Measurements from ENCODE around the gene ACBD7.

The ACBD7 gene

DNA sequence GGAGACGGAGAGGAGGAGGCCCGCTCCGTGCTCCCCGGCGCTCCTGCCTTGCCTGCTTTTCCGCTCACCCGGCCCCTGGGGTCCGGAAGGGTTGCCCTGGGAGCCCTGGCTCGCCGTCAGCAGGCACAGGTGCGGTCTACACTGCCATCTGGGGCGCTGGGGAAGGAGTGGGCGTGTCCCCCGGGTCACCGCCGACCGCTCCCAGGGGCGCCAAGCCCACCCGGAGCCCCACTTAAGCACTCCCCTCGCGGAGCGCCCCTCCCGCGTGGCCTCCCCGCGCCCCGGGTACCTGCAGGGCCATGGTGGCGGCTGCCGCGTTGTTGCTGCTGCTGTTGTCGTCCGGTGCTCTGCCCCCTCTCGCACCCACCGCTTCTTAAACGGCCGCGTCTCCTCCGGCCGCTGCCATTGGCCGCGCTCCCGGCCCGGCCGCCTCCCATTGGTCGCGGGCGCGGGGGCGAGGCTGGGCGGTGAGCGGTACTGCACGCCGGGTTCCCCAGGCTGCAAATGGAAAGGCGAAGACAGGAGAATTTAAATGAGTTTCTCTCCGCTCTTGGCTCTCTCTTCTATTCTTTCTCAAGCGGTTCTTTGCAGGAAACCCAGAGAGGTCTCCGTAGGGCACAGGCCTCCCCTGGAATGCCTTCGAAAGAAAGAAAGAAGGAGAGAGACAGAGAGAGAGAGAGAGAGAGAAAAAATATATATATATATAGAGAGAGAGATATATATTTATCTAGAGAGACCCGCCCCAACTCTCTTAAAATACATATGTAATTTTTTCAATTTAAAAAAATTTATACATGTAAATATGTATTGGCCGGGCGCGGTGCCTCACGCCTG, at the start of gene ACBD7:
ACBD7 (minus strand) TSS at position 349 of the 834 bp plus-strand sequence; CDS start at position 301, 48 bp downstream.
- DNase-seq (ENCODE audit: low read depth) = peak; percentile 64

DNA sequence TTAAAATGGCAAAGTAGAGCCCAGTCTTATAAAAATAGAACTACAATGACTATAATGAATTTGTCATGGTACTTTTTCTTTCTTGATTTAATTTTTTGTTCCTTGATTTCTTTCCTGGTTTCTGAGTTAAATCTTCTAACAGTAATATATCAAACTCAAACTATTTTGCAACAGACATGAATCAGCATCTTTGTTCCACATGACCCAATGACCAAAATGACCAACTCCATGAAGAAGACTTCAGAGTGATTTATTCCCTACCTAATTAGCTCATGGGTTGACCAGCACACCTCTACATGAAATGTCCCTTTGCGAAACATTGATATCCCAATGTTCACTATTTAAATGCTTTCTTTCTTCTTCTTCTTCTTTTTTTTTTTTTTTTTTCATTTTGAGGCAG, 49.1 kb upstream of the ACBD7 start:
- no peak for DNase-seq (ENCODE audit: low read depth)

DNA sequence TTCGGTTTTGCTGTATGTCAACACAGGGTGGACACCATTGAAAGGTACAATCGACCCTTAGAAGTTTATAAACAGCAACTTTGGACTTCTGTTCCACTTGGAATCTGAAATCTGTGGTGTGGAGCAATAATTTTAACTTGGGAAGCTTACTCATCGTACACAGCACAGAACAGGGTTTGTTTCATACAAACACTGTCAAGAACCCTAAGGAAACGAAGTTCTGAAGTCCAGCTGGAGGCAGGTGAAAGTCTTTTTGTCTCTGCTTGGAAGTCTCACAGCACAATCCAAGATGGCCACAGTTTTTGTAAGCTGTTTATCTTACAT, 48.4 kb upstream of the ACBD7 start:
- DNase-seq (ENCODE audit: low read depth) = no peak

DNA sequence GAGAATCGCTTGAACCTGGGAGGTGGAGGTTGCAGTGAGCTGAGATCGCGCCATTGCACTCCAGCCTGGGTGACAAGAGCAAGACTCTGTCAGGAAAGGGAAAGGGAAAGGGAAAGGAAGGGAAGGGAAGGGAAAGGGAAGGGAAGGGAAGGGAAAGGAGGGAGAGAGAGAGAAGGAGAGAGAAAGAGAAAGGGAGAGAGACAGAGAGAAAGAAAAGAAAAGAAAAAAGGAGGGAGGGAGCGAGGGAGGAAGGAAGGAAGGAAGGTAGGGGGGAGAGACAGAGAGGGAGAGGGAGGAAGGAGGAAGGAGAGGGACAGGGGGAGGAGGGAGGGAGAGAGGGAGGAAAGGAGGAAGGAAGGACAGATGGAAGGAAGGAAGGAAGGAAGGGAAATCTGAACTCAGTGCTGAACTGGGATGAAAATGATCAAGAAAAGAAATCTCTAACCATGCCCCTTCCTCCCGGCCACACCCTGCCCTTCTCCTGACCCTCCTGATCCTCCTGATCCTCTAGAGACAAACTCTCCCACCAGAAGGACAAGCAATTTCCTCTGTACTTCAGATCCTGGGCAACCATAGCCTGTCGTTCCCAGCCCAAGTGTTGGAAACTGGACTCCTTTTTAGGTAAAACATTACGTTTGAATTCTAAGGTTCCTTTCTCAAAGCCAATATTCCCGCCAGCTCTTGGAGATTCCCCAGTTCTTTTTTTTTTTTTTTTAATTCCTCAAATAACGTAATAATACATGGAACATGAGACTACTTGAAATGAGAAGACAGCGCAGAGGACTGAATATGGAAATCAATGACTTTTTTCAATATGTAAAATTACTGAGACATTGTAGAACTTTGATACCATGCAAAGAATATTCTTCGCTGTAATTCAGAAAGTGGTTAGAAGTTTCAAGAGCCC, 47.8 kb upstream of the ACBD7 start:
- no peak for DNase-seq (ENCODE audit: low read depth)

DNA sequence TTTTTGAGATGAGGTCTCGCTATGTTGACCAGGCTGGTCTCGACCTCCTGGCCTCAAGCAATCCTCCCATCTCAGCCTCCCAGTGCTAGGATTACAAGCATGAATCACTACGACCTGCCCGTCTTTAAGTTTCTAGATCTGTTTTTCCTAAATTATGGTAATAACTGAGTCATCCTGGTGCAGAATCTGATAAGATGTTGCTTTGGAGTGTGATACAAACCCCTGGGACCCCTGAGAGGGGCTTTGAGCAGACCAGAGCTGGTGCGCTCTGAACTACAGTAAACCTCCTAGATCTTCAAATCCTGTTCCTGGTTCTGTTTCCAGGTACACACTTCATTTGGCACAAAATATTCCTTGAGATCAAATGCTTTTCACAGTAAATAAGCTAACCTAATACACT, 42.8 kb upstream of the ACBD7 start:
- DNase-seq (ENCODE audit: low read depth) = no peak

DNA sequence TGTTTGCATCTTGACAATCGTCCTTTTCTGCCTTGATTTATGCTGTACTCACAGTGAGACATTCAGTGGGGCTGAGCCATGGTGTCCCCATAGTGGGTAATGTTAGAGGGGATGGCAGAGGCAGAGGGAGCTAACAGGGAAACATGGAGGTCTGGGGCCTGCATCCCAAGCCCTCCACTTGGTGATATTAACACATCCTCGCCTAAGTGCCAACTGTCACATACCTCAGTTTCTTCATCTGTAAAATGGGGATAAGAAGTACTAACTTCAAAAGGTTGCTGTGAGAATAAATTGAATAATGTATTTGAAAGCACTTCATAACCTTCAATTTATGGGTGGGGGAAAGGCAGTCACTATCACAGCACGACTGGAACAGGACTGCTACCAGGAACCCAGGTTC, 36.3 kb upstream of the ACBD7 start:
- DNase-seq (ENCODE audit: low read depth) = no peak

DNA sequence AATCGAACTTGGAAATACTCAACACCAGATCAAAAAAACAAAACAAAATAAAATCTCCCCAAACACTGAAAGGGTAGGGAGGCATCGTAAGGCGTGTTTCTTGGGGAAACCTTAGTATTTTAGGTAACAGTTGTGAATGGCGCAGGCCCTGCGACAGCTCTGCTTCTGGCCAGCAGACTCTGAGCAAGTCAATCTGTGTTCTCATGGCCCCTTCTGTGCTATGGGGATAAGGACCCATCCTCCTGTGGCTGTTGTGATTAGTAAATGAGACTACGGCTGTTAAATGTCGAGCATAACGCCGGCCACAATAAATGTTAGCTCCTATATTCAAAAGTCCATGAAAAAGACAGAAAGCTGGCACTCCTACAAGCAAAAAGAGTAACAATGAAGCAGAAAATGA, 35.6 kb upstream of the ACBD7 start:
- DNase-seq (ENCODE audit: low read depth) = no peak

DNA sequence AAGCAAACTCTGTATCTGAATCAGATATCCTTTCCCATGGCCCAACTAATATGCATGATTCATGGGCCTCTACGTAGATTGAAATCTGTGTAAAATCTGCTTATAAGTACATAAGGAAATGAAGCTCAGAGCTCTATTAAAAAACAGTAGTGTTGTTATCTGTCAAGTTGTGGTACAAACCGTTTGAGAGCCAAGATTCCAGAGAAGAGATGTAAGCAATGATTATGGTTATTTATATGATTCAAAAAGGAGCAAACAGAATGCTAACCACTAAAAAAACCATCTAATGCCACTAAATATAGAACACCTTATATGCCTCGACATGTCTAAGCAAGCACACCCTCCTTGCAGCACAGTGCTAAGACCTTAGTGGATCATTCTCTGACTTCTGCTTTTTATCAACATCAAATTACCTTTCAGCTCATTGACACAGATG, 35.2 kb upstream of the ACBD7 start:
- DNase-seq (ENCODE audit: low read depth) = no peak

DNA sequence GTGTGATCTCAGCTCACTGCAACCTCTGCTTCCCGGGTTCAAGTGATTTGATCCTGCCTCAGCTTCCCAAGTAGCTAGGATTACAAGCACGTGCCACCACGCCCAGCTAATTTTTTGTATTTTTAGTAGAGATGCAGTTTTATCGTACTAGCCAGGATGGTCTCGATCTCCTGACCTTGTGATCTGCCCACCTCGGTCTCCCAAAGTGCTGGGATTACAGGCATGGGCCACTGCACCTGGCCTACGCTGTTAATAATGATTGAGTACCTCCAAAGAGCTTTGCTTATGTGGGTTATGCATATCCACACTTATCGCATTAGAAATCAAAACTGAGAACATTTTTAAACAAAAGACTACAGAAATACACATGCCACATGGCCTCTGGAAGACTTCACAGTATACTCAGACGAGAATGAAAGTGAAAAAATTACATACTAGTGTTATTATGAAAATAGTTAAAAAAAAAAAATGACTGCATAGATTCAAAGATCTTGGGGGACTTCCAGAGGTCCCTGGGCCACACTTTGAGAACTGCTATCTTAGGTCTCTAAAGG, 34.0 kb upstream of the ACBD7 start:
- no peak for DNase-seq (ENCODE audit: low read depth)

DNA sequence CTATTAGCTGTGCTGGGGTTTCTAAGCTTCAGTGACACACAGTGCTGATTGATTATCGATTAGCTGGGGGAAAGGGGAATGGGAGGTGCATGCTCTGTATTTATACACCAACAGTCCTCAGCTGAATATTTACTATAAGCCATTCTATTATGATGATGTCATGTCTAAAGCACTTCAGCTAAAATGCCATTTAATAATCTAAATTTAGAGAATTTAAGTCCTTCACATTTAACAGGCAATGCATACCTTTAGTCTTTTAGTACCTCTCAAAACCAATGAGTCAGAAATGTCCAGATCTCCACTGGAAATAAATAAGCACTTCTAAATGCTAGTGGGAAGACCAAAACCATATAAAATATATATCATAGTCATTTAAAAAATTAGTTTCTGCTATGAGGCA, 33.1 kb upstream of the ACBD7 start:
- no peak for DNase-seq (ENCODE audit: low read depth)

DNA sequence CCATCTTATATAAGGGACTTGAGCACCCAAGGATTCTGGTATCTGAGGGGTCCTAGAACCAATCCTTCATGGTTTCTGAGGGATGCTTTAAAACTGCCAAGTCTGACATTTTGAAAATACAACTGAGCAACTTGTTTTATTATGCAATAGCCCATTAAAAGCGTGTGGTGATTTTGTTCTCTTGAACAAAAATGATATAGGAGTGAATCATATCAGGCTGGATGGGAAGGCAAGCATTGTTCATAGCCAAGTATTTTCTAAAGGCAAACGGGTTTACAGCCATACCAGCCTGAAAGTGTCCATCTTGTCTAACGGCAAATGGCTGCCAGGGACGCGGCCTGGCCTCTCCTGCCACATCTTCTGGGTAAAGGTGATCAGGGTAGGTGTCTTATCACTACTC, 31.9 kb upstream of the ACBD7 start:
- peak; percentile 41 for DNase-seq (ENCODE audit: low read depth)

DNA sequence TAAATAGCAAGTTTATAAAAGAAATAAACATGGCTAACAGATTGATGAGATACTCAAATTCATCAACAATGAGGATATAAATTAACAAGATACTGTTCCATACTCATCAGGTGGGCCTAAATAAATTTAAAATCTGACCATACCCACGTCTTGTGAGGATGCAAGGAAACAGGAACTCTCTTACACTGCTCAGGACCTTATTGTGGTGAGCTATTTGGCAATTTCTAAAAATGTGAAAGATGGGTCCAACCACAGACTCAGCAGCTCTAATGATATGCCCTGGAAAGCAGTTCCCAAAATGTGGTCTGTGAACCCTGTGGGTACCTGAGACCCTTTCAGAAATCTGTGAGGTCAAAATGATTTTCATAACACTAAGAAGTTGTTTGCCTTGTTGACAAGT, 30.0 kb upstream of the ACBD7 start:
- DNase-seq (ENCODE audit: low read depth) = no peak

DNA sequence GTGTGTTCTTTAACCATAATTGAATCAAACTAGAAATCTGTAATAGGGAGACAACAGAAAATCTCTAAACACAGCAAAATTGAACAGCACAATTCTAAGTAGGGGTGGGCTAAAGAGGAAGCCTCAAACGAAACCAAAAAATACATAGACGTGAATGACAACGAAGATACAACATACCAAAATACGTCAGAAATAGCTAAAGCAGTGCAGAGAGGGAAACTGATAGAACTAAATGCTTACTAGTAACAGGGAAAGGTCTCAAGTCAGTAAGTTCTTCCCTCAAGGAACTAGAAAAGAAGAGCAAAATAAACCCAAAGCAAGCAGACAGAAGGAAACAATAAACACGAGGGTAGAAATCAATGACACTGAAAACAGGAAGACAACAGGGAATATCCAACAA, 27.6 kb upstream of the ACBD7 start:
- no peak for DNase-seq (ENCODE audit: low read depth)

DNA sequence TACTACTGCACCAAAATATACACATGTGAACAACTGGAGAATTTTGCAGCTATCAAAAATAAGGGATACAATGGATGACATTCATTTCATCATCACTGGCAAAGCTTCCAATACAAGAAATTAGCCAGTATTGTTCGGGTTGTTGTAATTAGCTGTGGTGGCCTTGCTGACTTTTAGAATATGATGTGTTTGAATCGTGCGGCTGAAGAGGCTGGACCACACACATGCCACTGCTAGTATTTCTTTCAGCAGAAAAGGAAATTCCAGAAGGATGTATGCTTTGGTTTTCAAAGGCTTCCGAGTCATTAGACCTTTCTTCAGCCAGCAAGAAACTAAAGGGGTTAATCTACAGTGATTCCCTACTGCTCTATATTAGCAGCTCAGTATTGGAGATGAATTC, 25.2 kb upstream of the ACBD7 start:
- DNase-seq (ENCODE audit: low read depth) = no peak

DNA sequence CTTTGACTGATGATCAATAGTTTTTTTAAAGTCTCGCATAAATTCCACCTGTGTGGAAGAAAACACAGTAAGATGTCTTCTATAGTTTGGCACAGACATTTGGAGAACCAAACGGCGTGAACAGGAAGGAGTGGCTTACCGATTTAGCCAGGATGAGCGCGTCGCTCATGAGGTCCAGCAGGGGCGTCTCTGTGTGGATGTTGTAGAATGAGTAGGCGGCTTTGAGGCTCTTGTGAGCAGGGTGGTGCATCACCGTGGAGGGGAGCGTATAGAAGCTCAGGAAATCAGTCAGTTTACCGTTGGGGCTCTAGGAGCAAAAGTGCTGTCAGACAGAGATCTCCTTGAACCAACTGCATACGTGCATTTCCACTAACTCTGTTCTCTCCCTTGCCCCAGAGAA, 24.1 kb upstream of the ACBD7 start:
- no peak for DNase-seq (ENCODE audit: low read depth)

DNA sequence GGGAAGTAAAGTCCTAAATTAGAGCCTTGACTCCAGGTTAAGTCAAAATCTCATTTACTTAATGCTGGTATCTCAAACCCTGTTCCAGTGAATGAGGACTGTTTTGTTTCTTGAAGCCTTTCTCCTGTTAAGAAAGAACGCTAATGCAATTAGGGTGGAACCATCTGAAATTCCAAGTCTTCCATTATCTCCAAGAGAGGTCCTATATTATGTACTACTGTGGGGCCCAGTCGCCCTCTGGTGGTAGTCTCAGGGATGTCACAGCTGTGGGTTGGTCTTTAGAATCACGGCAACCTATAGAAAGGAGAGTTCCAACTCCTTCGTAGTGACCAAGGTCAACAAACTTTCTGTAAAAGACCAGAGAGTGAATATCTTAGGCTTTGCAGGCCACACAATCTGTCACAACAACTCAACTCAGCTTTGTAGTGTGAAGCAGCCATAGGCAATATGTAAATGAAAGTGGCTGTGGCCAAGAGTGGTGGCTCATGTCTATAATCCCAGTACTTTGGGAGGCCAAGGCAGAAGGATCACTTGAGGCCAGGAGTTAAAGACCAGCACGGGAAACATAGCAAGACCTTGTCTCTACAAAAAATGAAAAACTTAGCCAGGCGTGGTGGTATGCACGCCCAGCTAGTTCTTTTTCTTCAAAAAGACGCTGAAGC, 17.9 kb upstream of the ACBD7 start:
- no peak for DNase-seq (ENCODE audit: low read depth)

DNA sequence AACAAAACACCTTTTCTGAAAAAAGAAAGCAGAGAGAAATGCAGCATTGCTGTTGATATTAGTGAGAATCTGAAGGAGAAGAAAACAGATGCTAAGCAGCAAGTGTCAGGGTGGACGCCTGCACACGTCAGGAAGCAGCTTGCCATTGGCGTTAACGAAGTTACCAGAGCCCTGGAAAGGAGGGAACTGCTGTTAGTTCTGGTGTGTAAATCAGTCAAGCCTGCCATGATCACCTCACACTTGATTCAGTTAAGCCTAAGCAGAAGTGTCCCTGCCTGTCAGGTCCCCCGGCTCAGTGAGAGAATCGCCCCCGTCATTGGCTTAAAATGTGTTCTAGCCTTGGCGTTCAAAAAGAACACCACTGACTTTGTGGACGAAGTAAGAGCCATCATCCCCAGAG, 14.9 kb upstream of the ACBD7 start:
- no peak for DNase-seq (ENCODE audit: low read depth)

DNA sequence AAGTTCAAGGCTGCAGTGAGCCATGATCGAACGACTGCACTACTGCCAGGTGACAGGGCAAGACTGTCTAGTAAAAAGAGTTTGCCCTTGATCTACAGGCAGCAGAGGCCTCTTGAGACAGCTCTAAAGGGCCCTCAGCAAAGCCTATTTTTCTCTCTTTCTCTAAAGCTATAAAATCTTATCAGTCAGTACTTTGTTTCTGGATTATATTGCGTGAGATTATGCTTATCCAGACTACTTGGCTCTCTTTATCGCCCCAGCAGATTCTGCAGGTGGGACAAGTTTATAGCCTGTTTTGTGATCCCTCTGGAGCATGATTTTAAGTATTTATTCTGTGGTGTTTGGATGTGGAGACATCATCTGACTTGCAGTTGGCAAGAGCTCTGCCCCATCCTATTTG, 11.3 kb upstream of the ACBD7 start:
- no peak for DNase-seq (ENCODE audit: low read depth)

DNA sequence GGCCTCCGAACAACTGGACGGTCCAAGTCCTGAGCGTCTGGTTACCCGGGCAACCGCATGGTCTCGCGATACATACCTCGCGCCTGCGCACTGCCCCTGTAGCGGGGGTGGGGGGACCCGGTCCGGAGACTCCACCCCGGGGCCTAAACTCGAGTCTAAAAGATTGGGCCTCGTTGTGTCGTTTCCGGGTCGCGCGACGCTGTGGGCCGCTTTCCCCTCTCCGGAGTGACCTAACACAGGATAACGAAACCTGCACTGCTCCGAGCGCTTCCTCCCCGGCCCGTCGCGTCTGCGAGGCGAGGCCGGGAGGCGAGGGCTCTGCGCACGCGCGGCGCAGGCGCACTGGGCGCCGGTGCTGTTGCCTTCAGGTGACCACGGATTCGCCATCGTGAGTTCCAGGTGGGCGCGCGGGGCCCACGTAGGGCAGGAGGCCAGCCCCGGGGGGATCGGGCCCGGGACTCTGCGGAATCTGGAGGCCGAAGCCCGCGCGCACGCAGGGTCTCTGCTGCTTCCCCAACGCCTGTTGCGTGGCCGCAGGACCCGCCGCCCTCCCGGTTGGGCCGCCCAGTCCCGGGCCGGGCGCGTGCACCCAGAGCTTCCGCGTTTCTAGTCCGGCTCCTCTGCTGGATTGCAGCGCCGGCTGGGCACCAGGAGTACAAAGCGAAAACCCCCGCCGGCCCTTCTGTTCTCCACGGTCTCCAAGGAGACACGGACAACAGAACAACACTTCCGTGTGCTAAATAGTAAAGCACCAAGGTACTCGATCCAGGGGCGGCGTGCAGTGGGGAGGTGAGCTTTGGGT, 8.6 kb upstream of the ACBD7 start, which contains the start of gene RPP38:
RPP38 (plus strand) TSS at position 345 of the 802 bp plus-strand sequence. CDS start 5,960 bp downstream, outside the sequence.
- peak; percentile 91 for DNase-seq (ENCODE audit: low read depth)

DNA sequence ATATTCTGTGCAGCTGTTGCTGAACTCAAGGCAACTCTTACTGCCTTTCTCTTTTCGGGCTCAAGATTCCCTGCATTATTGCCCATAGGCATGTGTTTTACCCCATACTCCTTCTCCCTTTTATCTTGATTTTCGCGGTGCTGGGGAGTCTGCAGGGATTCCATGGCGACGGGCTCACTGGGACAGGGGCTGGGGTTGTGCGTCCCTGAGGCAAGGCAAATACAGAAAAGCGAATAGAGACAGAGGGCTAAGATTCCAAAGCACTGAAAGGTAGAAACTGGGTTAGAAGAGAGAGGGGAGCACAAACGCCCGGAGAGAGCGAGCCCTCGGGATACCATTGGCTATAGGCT, 8.1 kb upstream of the ACBD7 start:
- DNase-seq (ENCODE audit: low read depth) = no peak

DNA sequence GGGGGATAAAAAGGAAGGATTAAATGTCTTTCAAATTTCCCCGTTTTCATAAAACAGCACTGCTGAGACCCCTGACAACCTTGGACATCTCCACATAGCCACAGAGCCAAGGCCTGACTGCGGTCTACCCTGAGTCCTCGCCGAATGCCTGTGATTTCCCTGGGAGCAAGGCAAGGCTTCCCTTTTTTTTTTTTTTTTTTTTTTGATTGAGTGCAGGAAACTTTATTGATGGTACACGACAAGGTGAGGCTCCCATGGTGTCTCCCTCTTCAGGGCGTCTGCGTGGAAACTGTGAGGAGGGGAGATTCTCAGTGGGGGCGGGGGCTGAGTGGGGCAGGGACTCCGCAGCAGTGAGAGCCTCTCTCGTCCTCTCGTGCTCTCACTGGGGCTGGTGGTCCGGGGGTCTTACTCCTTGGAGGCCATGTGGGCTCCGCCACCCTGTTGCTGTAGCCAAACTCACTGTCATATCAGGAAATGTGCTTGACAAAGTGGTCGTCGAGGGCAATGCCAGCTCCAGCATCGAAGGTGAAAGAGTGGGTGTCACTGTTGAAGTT, 4.4 kb upstream of the ACBD7 start:
- DNase-seq (ENCODE audit: low read depth) = no peak
